HepG2 (cell line): ENCODE measurements around the gene INPP4B.

Source experiments
- AFF4 ChIP-seq: sonication (generic); formaldehyde crosslinking; IDR thresholded peaks from 2 replicates; pipeline ENCODE4 v1.4.0; 2020; ENCODE audit warnings: missing genetic modification reagents
- BRD4 ChIP-seq: sonication (generic); formaldehyde crosslinking; IDR thresholded peaks from 2 replicates; pipeline ENCODE4 v1.4.0; 2020; ENCODE audit warnings: missing genetic modification reagents
- CHD2 ChIP-seq: IDR thresholded peaks from 2 replicates; pipeline ENCODE4 v1.6.1; 2011; ENCODE audit warnings: low read depth, low read length, improper control_type of control experiment
- HNRNPUL1 ChIP-seq: fragments of 200-400 bp; formaldehyde crosslinking; IDR thresholded peaks from 2 replicates; pipeline ENCODE4 v1.6.1; 2017; ENCODE audit warnings: low read depth, mild to moderate bottlenecking, low read length, moderate library complexity
- MED1 ChIP-seq: sonication (generic); formaldehyde crosslinking; IDR thresholded peaks from 2 replicates; pipeline ENCODE4 v1.4.0; 2020; ENCODE audit warnings: missing genetic modification reagents
- MLX ChIP-seq: IDR thresholded peaks from 2 replicates; pipeline ENCODE4 v1.6.1; 2016
- POLR2A ChIP-seq, 2 experiments: IDR thresholded peaks; 2 replicates each; pipeline ENCODE4 v1.6.1; 2011; ENCODE audit warnings: low read depth in 2 of 2, low read length in 2 of 2, mild to moderate bottlenecking in 1 of 2, moderate library complexity in 1 of 2; ENCODE audit not compliant: insufficient read depth in 1 of 2
- TBL1XR1 ChIP-seq: fragments of 150-350 bp; IDR thresholded peaks from 2 replicates; pipeline ENCODE4 v1.6.1; 2014; ENCODE audit warnings: borderline replicate concordance, low read length; ENCODE audit not compliant: partially characterized antibody
- ZBTB7B ChIP-seq: sonication (generic); formaldehyde crosslinking; IDR thresholded peaks from 2 replicates; pipeline ENCODE4 v1.4.0; 2020; ENCODE audit warnings: missing genetic modification reagents
- TF ChIP-seq, protein P1 (sequence below), 2 experiments: IDR thresholded peaks; 2 replicates each; pipeline ENCODE4 v1.6.1; 2011 to 2012; ENCODE audit warnings: low read length in 2 of 2, borderline replicate concordance in 1 of 2, low read depth in 1 of 2, mild to moderate bottlenecking in 1 of 2, moderate library complexity in 1 of 2
- TF ChIP-seq, protein P2 (sequence below): IDR thresholded peaks from 2 replicates; pipeline ENCODE4 v1.6.1; 2016; ENCODE audit warnings: missing compliant biosample characterization, missing genetic modification reagents, borderline replicate concordance
- TF ChIP-seq, protein P3 (sequence below): sonication (generic); formaldehyde crosslinking; IDR thresholded peaks from 2 replicates; pipeline ENCODE4 v1.5.0; 2020; ENCODE audit warnings: mild to moderate bottlenecking, missing genetic modification reagents
- TF ChIP-seq, protein P4 (sequence below): sonication (generic); formaldehyde crosslinking; IDR thresholded peaks from 2 replicates; pipeline ENCODE4 v1.4.0; 2020; ENCODE audit warnings: missing genetic modification reagents

GRCh38 chr4:142550965-142551364 is 295.1 kb downstream of the INPP4B start:
- TF ChIP-seq, protein P1, sequence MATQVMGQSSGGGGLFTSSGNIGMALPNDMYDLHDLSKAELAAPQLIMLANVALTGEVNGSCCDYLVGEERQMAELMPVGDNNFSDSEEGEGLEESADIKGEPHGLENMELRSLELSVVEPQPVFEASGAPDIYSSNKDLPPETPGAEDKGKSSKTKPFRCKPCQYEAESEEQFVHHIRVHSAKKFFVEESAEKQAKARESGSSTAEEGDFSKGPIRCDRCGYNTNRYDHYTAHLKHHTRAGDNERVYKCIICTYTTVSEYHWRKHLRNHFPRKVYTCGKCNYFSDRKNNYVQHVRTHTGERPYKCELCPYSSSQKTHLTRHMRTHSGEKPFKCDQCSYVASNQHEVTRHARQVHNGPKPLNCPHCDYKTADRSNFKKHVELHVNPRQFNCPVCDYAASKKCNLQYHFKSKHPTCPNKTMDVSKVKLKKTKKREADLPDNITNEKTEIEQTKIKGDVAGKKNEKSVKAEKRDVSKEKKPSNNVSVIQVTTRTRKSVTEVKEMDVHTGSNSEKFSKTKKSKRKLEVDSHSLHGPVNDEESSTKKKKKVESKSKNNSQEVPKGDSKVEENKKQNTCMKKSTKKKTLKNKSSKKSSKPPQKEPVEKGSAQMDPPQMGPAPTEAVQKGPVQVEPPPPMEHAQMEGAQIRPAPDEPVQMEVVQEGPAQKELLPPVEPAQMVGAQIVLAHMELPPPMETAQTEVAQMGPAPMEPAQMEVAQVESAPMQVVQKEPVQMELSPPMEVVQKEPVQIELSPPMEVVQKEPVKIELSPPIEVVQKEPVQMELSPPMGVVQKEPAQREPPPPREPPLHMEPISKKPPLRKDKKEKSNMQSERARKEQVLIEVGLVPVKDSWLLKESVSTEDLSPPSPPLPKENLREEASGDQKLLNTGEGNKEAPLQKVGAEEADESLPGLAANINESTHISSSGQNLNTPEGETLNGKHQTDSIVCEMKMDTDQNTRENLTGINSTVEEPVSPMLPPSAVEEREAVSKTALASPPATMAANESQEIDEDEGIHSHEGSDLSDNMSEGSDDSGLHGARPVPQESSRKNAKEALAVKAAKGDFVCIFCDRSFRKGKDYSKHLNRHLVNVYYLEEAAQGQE (IDR thresholded peaks at IDR 0.05; ENCODE audit: borderline replicate concordance in 1 of 2, low read depth in 1 of 2, low read length in 2 of 2): no peak
- TF ChIP-seq MLX (CRISPR knock-in tag) (no peak), AFF4 (no peak), MED1 (CRISPR knock-in tag) (no peak), CHD2 (no peak), BRD4 (CRISPR knock-in tag) (no peak), HNRNPUL1 (no peak), TBL1XR1 (no peak), ZBTB7B (CRISPR knock-in tag) (no peak), POLR2A (IDR thresholded peaks at IDR 0.05; ENCODE audit: insufficient read depth in 1 of 2, low read depth in 2 of 2, low read length in 2 of 2) (no peak)
- TF ChIP-seq, protein P2, sequence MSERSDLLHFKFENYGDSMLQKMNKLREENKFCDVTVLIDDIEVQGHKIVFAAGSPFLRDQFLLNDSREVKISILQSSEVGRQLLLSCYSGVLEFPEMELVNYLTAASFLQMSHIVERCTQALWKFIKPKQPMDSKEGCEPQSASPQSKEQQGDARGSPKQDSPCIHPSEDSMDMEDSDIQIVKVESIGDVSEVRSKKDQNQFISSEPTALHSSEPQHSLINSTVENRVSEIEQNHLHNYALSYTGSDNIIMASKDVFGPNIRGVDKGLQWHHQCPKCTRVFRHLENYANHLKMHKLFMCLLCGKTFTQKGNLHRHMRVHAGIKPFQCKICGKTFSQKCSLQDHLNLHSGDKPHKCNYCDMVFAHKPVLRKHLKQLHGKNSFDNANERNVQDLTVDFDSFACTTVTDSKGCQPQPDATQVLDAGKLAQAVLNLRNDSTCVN (CRISPR knock-in tag): no peak
- TF ChIP-seq, protein P3, sequence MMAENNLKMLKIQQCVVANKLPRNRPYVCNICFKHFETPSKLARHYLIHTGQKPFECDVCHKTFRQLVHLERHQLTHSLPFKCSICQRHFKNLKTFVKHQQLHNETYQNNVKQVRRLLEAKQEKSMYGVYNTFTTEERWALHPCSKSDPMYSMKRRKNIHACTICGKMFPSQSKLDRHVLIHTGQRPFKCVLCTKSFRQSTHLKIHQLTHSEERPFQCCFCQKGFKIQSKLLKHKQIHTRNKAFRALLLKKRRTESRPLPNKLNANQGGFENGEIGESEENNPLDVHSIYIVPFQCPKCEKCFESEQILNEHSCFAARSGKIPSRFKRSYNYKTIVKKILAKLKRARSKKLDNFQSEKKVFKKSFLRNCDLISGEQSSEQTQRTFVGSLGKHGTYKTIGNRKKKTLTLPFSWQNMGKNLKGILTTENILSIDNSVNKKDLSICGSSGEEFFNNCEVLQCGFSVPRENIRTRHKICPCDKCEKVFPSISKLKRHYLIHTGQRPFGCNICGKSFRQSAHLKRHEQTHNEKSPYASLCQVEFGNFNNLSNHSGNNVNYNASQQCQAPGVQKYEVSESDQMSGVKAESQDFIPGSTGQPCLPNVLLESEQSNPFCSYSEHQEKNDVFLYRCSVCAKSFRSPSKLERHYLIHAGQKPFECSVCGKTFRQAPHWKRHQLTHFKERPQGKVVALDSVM: no peak
- TF ChIP-seq, protein P4, sequence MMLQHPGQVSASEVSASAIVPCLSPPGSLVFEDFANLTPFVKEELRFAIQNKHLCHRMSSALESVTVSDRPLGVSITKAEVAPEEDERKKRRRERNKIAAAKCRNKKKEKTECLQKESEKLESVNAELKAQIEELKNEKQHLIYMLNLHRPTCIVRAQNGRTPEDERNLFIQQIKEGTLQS (CRISPR knock-in tag): no peak
